GM12878 (cell line): ENCODE data around the gene BCAS4. TPM values are rescaled to one million over a fixed set of nuclear protein-coding genes. Genes with fewer than 3 reads are reported as not detected.

Experiments used
- ATAC-seq: fragments of 200-7000 bp; cut with Tn5 transposase; 3 replicates; pipeline ENCODE4 v1.9.1; 2020; ENCODE audit warnings: mild to moderate bottlenecking, moderate library complexity
- BruUV-seq: library from RNA; stranded (reverse); fragments of 400-500 nt; replicated peaks from 2 replicates; lab custom pipeline; 2021; lab: Mats Ljungman, UMichigan
- CTCF ChIA-PET: fragments of 300-600 bp; sonication (Branson Sonifier 250); formaldehyde crosslinking; extraction: SDS; loops from one replicate; lab custom pipeline; 2021; ENCODE audit warnings: inconsistent platforms; lab: Yijun Ruan, JAX
- POLR2A ChIA-PET: fragments of 350-600 bp; formaldehyde crosslinking; extraction: SDS; loops from one replicate; lab custom pipeline; 2021; ENCODE audit warnings: inconsistent platforms; lab: Charles Lee
- RAD21 ChIA-PET: fragments of 300-600 bp; sonication (Branson Sonifier 250); formaldehyde crosslinking; loops from one replicate; lab custom pipeline; 2023; ENCODE audit warnings: antibody characterized with exemption; ENCODE audit not compliant: unreplicated experiment; lab: Charles Lee
- SMC1A ChIA-PET: fragments of 300-600 bp; sonication (Branson Sonifier 250); formaldehyde crosslinking; loops from one replicate; lab custom pipeline; 2023; ENCODE audit not compliant: unreplicated experiment, uncharacterized antibody; lab: Charles Lee
- DNase-seq: peaks from one replicate; pipeline ENCODE4 v3.0.0-alpha.2; 2011; ENCODE audit warnings: low read depth, low spot score
- FAIRE-seq: peaks from 3 replicates; lab custom pipeline; 2011; peaks lifted over from hg19 to GRCh38; lab: Jason Lieb, UNC
- H2AFZ ChIP-seq: 2 replicates; pipeline ENCODE4 v1.6.0; 2011; ENCODE audit warnings: low read depth, low read length, control low read depth; ENCODE audit not compliant: control insufficient read depth
- H3K27ac ChIP-seq: 2 replicates; pipeline ENCODE4 v1.5.1; 2011; ENCODE audit warnings: control low read depth; ENCODE audit not compliant: control insufficient read depth, insufficient read depth
- H3K27me3 ChIP-seq, 2 experiments: replicated peaks in 1 of 2; 2 replicates each; pipeline versions ENCODE4 v1.6.0 to v1.6.1; 2011; ENCODE audit warnings: low read length in 1 of 2; ENCODE audit not compliant: control insufficient read depth in 2 of 2, insufficient read depth in 2 of 2
- H3K36me3 ChIP-seq, 2 experiments: 2 replicates each; pipeline ENCODE4 v1.5.1; 2011; ENCODE audit warnings: low read length in 1 of 2; ENCODE audit not compliant: control insufficient read depth in 2 of 2, insufficient read depth in 2 of 2
- H3K4me1 ChIP-seq: 2 replicates; pipeline ENCODE4 v1.6.1; 2011; ENCODE audit warnings: mild to moderate bottlenecking, low read length, moderate library complexity, mixed read lengths; ENCODE audit not compliant: control insufficient read depth, insufficient read depth
- H3K4me2 ChIP-seq: 2 replicates; pipeline ENCODE4 v1.6.0; 2011; ENCODE audit warnings: control low read depth; ENCODE audit not compliant: control insufficient read depth, insufficient read depth
- H3K4me3 ChIP-seq: fragments of 200-600 bp; sonication (generic); 2 replicates; pipeline ENCODE4 v1.5.1; 2016
- H3K79me2 ChIP-seq: 2 replicates; pipeline ENCODE4 v1.6.0; 2011; ENCODE audit warnings: low read length; ENCODE audit not compliant: control insufficient read depth, insufficient read depth
- H3K9ac ChIP-seq: 2 replicates; pipeline ENCODE4 v1.8.0; 2011; ENCODE audit warnings: low read length, control low read depth, mixed read lengths; ENCODE audit not compliant: control insufficient read depth, insufficient read depth
- H3K9me3 ChIP-seq: replicated peaks from 3 replicates; pipeline ENCODE4 v1.5.1; 2011; ENCODE audit warnings: mild to moderate bottlenecking, low read length; ENCODE audit not compliant: control insufficient read depth, insufficient read depth
- H4K20me1 ChIP-seq: 2 replicates; pipeline ENCODE4 v1.6.0; 2011; ENCODE audit not compliant: control insufficient read depth, insufficient read depth
- ATF7 ChIP-seq: fragments of 450-650 bp; IDR thresholded peaks from 2 replicates; pipeline ENCODE4 v1.6.1; 2016; ENCODE audit warnings: low read depth, mild to moderate bottlenecking
- CUX1 ChIP-seq: IDR thresholded peaks from 2 replicates; pipeline ENCODE4 v1.6.1; 2012; ENCODE audit warnings: improper control_type of control experiment, low read depth, low read length; ENCODE audit not compliant: insufficient replicate concordance
- RAD21 ChIP-seq: IDR thresholded peaks from 2 replicates; pipeline ENCODE4 v1.6.1; 2011; ENCODE audit warnings: mild to moderate bottlenecking, low read depth, low read length, moderate library complexity; ENCODE audit not compliant: insufficient read depth
- RELB ChIP-seq: fragments of 450-650 bp; IDR thresholded peaks from 2 replicates; pipeline ENCODE4 v1.6.1; 2017; ENCODE audit warnings: low read depth, mild to moderate bottlenecking, moderate library complexity
- SIN3A ChIP-seq: IDR thresholded peaks from 2 replicates; pipeline ENCODE4 v1.6.1; 2012; ENCODE audit warnings: low read depth, low read length, improper control_type of control experiment
- SMAD1 ChIP-seq: fragments of 450-650 bp; IDR thresholded peaks from 2 replicates; pipeline ENCODE4 v1.6.1; 2018; ENCODE audit warnings: mild to moderate bottlenecking, low read depth; ENCODE audit not compliant: partially characterized antibody
- TCF7 ChIP-seq: IDR thresholded peaks from 2 replicates; pipeline ENCODE4 v1.6.1; 2014; ENCODE audit warnings: antibody characterized with exemption, borderline replicate concordance
- WGBS: methylation state at CpG from one replicate; pipeline ENCODE4 v1.1.6; 2016; ENCODE audit warnings: low lambda C conversion rate; ENCODE audit not compliant: insufficient replicate concordance, insufficient coverage; ENCODE audit errors: missing lambda C conversion rate; 5-methylcytosine and 5-hydroxymethylcytosine counted together
- in situ Hi-C: fragments of 300-500 bp; cut with MboI; formaldehyde crosslinking; loops from 9 replicates; pipeline ENCODE4 v1.14.3; 2018; ENCODE audit warnings: mixed read lengths
- intact Hi-C: fragments of 100-400 bp; cut with micrococcal nuclease; formaldehyde crosslinking; loops from one replicate; pipeline ENCODE4 v1.14.2; 2022; ENCODE audit not compliant: unreplicated experiment
- polyA plus RNA-seq, 11 experiments: library from polyadenylated mRNA; depleted of rRNA in 4 of 11; unstranded in 6 of 11; stranded (reverse) in 5 of 11; fragments of >200 nt; fragmentation: Nextera tagmentation in 4 of 11; fragmentation: Illumina TruSeq in 1 of 11; extraction: Ambion mirVana in 4 of 11; extraction: Trizol in 1 of 11; gene quantifications; 1 replicate in 1 of 11; 2 replicates in 10 of 11; pipeline versions ENCODE4 v1.2.1 to v1.2.3, GENCODE V29; 2011 to 2016; ENCODE audit warnings: inconsistent platforms in 2 of 11, missing spikeins in 2 of 11, low read depth in 1 of 11
- total RNA-seq, 4 experiments: library from RNA; depleted of rRNA in 3 of 4; stranded (reverse); fragments of >200 nt in 3 of 4; fragmentation: Illumina TruSeq in 1 of 4; extraction: Trizol in 1 of 4; gene quantifications; 2 replicates each; pipeline versions ENCODE4 v1.2.1 to v1.2.3, GENCODE V29; 2013 to 2021

Gene BCAS4
- total and polyA plus RNA-seq, 10 of the 15 experiments (the other 5 are each of a cell fraction or from before 2014, with no cell fraction given) = 14.8 to 214 (median 65.3) TPM

GRCh38 chr20:50893620-50894019 is 98.8 kb downstream of the BCAS4 start:
- RAD21 ChIA-PET = interaction anchor here (1.5 to 2.4 kb wide), 3 partner anchors 18 to 99 kb away, joined by 5 to 11 read pairs (median 8); partner anchors contain the start of gene BCAS4
- Histone ChIP-seq H3K27me3 (no peaks in the 10 kb centered on the region), H2AFZ (no peak overlapping the region), H3K4me3 (no peak overlapping the region), H3K27ac (no peak overlapping the region), H3K36me3 (peaks cover 28 to 39% of the 10 kb centered on the region in 2 experiments), H3K4me2 (no peak overlapping the region), H3K4me1 (no peaks in the 10 kb centered on the region), H3K9me3 (no peaks in the 10 kb centered on the region), H3K79me2 (peaks cover 5% of the 10 kb centered on the region), H3K9ac (no peak overlapping the region), H4K20me1 (no peaks in the 10 kb centered on the region)
- in situ Hi-C loops (no loop called here), intact Hi-C loops (loop anchor here (5.0 kb wide), 1 partner anchor 101 kb away; no protein-coding TSS in a partner anchor)
- 96% methylated on average over 7 of the region's 7 CpGs for WGBS
- no peak for ATAC-seq
- FAIRE-seq = no peak
- SMC1A ChIA-PET = interaction anchor here (1.0 to 2.5 kb wide), 3 partner anchors 15 to 35 kb away, joined by 6 to 11 read pairs (median 6); no protein-coding TSS in a partner anchor
- CTCF ChIA-PET = interaction anchor here (1.3 to 3.6 kb wide), 3 partner anchors 18 to 49 kb away, joined by 4 to 20 read pairs (median 7); no protein-coding TSS in a partner anchor
- no TSS peak for BruUV-seq
- no peak for DNase-seq
- TF ChIP-seq RAD21 (no peak), RELB (no peak), TCF7 (no peak), CUX1 (no peak), SMAD1 (no peak), SIN3A (no peak), ATF7 (no peak)
- POLR2A ChIA-PET = interaction anchor here (1.3 kb wide), 1 partner anchor 23 kb away, joined by 4 read pairs; no protein-coding TSS in a partner anchor
